ENCODE data around the gene JMJD4. TPM values are rescaled to one million over a fixed set of nuclear protein-coding genes. Genes with fewer than 3 reads are reported as not detected.

JMJD4 gene
- total RNA-seq, 1 donor from 2014 or later: 18.2 TPM

DNA sequence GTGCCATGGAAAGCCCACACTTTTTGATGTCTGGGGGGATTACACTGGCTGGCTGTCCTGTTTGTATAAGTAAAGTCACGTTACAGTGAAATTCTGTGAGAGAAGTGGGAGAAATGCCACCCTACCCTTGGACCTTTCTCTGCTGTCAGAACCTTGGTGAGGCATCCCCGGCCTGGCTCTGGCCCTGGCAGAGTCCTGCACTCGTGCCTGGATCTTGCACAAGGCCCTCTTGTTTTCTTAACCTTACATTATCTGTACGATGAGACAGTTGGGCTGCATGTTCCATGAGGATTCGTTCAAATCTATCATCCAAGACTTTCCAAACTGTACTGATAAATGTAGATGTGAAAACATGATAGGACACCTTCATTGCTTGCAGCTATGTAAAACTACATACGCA is 11.6 kb upstream of the JMJD4 start:
- H3K36me3 Mint-ChIP-seq (ENCODE audit: unreplicated experiment): peaks cover 3% of the 10 kb centered on the region
- no peak overlapping the region for H3K27ac Mint-ChIP-seq (ENCODE audit: unreplicated experiment)
- H3K27me3 Mint-ChIP-seq (ENCODE audit: unreplicated experiment): no peaks in the 10 kb centered on the region
- no peaks in the 10 kb centered on the region for H3K4me1 Mint-ChIP-seq (ENCODE audit: unreplicated experiment)
- H3K9me3 Mint-ChIP-seq (ENCODE audit: unreplicated experiment): no peaks in the 10 kb centered on the region
- DNase-seq (ENCODE audit: extremely low spot score, unreplicated experiment): no peak
- H3K4me3 Mint-ChIP-seq (ENCODE audit: unreplicated experiment): no peak overlapping the region
- TF ChIP-seq, protein P1, sequence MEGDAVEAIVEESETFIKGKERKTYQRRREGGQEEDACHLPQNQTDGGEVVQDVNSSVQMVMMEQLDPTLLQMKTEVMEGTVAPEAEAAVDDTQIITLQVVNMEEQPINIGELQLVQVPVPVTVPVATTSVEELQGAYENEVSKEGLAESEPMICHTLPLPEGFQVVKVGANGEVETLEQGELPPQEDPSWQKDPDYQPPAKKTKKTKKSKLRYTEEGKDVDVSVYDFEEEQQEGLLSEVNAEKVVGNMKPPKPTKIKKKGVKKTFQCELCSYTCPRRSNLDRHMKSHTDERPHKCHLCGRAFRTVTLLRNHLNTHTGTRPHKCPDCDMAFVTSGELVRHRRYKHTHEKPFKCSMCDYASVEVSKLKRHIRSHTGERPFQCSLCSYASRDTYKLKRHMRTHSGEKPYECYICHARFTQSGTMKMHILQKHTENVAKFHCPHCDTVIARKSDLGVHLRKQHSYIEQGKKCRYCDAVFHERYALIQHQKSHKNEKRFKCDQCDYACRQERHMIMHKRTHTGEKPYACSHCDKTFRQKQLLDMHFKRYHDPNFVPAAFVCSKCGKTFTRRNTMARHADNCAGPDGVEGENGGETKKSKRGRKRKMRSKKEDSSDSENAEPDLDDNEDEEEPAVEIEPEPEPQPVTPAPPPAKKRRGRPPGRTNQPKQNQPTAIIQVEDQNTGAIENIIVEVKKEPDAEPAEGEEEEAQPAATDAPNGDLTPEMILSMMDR (IDR thresholded peaks at IDR 0.05): no peak

DNA sequence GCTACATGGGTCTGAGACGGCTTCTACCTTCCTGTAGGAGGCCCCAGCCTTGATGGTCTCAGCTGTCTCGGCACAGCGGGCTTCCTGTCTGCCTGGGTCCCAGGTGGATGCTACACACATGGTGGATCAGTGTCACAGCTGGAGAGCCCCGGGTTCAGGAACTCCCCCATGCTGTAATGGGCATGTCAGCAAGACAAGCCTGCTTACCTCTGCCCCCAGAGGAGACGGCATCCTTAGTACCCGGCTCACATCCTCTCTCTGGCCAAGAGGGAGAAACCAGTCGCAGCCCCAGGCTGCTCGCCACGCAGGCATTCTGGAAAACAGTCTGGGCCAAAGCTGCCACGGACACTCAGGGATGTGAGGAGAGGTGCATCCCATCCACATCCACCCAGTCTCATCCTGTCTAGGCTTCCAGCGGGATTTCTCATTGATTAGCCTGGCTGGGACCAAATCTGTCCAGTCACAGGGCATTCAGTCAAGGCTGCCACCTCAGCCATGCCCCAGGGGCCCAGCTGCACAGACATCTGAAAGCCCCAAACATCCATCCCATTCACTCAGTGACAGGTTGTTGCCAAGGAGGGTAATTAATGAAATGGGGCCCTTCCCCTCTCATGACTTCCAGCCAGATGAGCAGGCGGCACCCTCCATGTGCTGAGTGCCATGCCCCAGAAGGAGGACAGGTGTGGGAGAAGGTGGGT is 10.6 kb upstream of the JMJD4 start:
- no peak for DNase-seq (ENCODE audit: extremely low spot score, unreplicated experiment)
- Mint-ChIP-seq H3K9me3 (ENCODE audit: unreplicated experiment) (no peaks in the 10 kb centered on the region), H3K4me1 (ENCODE audit: unreplicated experiment) (no peaks in the 10 kb centered on the region), H3K27me3 (ENCODE audit: unreplicated experiment) (no peaks in the 10 kb centered on the region), H3K36me3 (ENCODE audit: unreplicated experiment) (no peaks in the 10 kb centered on the region), H3K4me3 (ENCODE audit: unreplicated experiment) (no peak overlapping the region), H3K27ac (ENCODE audit: unreplicated experiment) (no peak overlapping the region)
- TF ChIP-seq, protein P1 (IDR thresholded peaks at IDR 0.05): no peak

DNA sequence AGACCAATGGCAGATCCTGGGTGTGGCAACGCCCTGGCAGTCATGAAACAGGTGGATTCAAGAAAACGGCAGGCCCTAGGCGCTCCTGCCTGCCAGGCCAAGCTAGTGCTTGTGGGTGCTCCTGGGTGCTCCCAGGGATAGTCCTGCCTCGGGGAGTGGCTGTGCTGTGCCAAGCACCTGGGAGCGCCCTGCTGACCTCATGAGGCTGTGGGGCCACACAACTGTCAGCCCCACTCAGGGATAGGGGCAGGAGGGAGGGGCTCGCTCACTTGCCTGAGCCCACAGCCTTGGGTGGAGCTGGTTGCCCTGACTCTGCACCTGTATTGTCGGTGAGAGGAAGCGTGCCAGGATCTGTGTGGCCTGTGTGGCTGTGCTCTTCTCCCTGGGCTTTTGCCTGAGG is 9.6 kb upstream of the JMJD4 start:
- H3K27ac Mint-ChIP-seq (ENCODE audit: unreplicated experiment): no peak overlapping the region
- DNase-seq (ENCODE audit: extremely low spot score, unreplicated experiment): no peak
- no peaks in the 10 kb centered on the region for H3K9me3 Mint-ChIP-seq (ENCODE audit: unreplicated experiment)
- peaks cover under 1% of the 10 kb centered on the region for H3K36me3 Mint-ChIP-seq (ENCODE audit: unreplicated experiment)
- TF ChIP-seq, protein P1 (IDR thresholded peaks at IDR 0.05): no peak
- no peaks in the 10 kb centered on the region for H3K4me1 Mint-ChIP-seq (ENCODE audit: unreplicated experiment)
- no peaks in the 10 kb centered on the region for H3K27me3 Mint-ChIP-seq (ENCODE audit: unreplicated experiment)
- no peak overlapping the region for H3K4me3 Mint-ChIP-seq (ENCODE audit: unreplicated experiment)

DNA sequence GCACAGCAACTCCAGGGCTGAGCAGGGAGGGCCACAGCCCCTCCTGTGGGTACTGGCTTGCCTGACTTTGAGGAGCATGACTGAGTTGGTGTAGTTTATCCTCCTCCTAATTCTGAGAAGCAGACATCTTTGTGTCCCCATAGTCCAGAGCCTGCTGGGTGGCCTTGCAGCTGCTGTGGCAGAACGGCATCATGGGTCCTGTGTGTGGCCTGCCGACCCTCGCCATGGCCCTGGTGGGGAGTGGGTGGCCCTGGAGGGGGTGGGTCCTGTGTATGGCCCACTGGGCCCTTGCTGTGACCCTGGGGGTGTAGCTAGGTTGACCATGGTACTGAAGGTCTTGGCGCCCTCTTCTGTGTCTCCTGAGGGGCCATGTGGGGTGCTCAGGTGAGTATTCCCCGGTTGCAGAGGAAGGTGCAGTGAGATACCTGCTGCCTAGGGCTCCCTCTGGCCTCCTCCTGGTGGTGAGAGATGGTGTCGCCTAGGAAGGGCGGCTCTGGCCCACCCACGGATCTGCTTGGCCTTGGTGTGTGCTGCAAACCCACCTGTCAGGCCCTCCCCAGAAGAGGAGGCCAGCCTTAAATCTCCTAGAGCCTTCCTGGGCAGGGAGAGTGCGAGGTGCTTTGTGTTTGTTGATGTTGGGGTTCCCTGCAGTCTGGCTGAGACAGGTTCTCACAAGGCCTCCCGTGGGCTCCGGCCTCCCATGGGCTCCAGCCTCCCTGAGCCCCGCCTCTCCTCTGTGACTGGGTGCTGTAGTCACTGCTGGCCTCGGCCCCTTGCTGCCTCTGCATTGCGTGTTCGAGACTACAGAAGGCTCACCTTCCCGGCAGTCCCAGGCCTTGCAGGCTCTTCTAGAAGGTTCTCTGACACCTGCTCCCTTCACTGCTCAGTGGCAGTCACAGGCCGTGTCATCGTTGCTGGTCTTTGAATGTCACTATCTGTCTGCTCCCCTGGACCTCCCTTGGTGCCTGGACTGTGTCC is 7.9 kb upstream of the JMJD4 start:
- Mint-ChIP-seq H3K27me3 (ENCODE audit: unreplicated experiment) (no peaks in the 10 kb centered on the region), H3K36me3 (ENCODE audit: unreplicated experiment) (peaks cover 7% of the 10 kb centered on the region), H3K9me3 (ENCODE audit: unreplicated experiment) (no peaks in the 10 kb centered on the region), H3K4me3 (ENCODE audit: unreplicated experiment) (no peak overlapping the region), H3K4me1 (ENCODE audit: unreplicated experiment) (peaks cover 2% of the 10 kb centered on the region), H3K27ac (ENCODE audit: unreplicated experiment) (no peak overlapping the region)
- no peak for DNase-seq (ENCODE audit: extremely low spot score, unreplicated experiment)
- TF ChIP-seq, protein P1 (IDR thresholded peaks at IDR 0.05): no peak

Data from osteocyte (in vitro differentiated cells).